HG02588 (cell line): Measurements from ENCODE around the gene WDR35.
A peak's percentile ranks its signal among the peaks of the same experiment; 100 is the strongest.

Experiments used
- ATAC-seq: cut with Tn5 transposase; IDR thresholded peaks from one replicate; pipeline ENCODE4 v1.9.1; 2021; ENCODE audit warnings: mild to moderate bottlenecking, moderate library complexity; ENCODE audit not compliant: unreplicated experiment

WDR35 gene

DNA sequence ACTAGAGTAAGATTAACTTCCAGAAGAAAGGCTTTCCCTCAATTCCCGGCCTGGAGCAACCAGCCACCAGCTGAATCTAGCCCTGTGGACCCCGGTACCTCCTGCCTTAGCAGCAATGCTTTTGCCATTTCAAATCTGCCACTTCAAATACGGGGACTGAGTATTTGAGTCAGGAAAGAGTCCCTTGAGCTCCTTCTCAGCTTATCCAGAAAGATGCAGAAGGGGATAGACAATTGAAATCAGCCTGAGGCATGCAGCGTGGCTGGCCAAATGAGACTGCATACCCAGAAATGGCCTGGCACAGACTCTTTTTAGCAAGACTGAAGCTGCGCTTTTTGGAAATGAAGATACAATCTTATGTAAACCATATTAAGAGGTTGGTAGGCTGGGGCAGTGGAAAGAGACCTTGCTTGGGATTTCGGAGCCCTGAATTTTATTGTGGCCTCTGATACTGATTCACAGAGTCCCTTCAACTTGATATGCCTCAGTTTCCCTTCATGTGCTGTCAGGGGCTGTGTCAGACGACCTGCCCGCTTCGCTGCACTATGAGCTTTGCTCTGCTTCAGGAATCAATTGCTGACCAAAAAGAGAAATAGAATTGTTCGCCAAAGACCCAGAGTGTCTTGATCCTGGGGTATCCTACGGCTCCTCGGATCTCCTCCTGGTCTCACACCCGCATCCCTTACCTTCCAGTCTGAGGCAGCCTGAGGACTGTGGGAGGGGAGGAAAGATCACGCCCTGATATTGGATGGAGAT is 21.5 kb upstream of the WDR35 start:
- no peak for ATAC-seq

- ATAC-seq: no peak
Observed at GRCh38 chr2:20008703-20009102, 18.8 kb upstream of the WDR35 start.

GRCh38 chr2:20005891-20006470 is 16.1 kb upstream of the WDR35 start:
- no peak for ATAC-seq

DNA sequence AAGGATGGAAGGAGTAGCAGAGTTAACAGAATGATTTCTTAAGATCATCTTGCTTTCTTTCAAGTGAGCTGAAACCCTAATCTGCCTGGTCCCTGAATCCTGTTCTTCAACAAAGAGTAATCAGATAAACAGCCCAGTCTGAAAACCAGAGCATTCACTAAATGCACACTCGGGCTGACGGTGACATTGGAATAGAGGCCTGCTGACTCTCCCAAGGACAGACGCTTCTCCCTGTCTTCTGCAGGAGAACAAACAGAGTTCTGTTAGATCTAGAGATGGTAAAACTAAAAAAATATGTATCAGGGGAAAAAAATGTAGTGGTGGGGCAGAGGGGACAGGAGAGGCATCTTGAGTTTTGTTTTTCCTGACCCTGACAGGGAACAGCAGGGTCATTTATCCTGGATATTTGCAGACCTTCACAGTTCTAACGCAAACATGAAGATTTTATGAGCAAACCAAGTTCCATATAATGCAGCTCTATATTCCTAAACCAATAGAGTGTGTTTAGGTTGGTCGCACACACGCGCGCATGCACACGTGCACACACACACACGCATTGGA is 15.2 kb upstream of the WDR35 start:
- ATAC-seq: no peak

- no peak for ATAC-seq
Observed at GRCh38 chr2:20001361-20001863, 11.5 kb upstream of the WDR35 start.

- no peak for ATAC-seq
Observed at GRCh38 chr2:19993731-19994130, 3.8 kb upstream of the WDR35 start.

- ATAC-seq: no peak
Observed at GRCh38 chr2:19991895-19992294, 2.0 kb upstream of the WDR35 start.

- no peak for ATAC-seq
Observed at GRCh38 chr2:19990416-19990728, 467 bp upstream of the WDR35 start.

DNA sequence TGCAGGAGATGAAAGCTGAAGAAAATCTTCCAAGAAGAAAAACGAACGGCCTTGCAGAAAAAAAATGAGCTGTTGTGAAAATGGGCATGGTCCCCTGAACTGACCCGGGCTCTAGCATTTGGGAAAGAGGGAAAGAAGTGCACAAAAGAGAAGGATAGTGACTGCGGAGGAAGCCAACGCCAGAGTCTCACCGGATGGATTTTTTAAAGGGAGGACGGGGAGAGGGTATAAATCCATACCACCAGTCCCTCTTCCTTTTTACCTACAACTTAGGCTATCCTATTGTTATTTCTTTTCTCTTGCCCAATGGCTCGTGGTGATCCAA is 601 bp downstream of the WDR35 start:
- no peak for ATAC-seq

- no peak for ATAC-seq
Observed at GRCh38 chr2:19988600-19988999, 1.3 kb downstream of the WDR35 start.

DNA sequence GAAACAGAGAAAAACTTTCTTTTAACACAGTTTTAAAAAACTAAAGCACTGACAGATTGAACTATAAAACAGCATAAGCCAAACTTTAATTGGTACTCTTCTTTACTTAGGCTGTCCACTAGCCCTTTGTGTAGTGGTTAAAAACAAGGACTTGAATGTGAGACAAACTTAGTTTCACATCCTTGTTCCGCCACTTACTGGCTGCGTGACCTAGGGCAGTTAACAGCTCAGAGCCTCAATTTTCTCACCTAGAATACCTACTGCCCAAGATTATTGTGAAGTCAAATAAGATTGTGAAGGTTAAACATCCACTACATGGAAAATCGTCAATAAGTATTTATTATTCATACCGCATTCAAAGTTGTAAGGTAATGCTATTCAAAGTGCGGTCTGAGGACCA is 2.0 kb downstream of the WDR35 start:
- peak; percentile 65 for ATAC-seq

GRCh38 chr2:19982268-19982667 is 7.6 kb downstream of the WDR35 start:
- no peak for ATAC-seq

- ATAC-seq: no peak
Observed at GRCh38 chr2:19979932-19980331, 10.0 kb downstream of the WDR35 start.

- ATAC-seq: no peak
Observed at GRCh38 chr2:19973466-19973865, 16.4 kb downstream of the WDR35 start.

- no peak for ATAC-seq
Observed at GRCh38 chr2:19971691-19972090, 18.2 kb downstream of the WDR35 start.

DNA sequence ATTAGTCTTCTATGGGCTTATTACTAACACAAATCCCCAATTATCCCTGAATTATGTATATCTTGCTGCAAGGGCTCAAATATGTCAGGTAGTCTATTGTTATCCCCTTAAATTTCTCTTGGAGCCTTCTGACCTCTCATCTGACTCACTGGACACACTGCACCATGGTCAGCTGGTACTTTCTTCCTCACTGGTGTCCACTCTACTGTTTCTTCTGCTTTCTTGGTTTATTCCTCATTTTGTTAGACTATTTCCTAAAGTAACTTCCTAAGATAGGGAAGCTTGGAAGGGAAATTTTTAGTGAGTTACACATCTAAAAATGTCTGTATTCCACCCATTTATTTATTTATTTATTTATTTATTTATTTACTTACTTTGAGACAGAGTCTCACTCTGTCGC is 26.5 kb downstream of the WDR35 start:
- ATAC-seq: no peak

DNA sequence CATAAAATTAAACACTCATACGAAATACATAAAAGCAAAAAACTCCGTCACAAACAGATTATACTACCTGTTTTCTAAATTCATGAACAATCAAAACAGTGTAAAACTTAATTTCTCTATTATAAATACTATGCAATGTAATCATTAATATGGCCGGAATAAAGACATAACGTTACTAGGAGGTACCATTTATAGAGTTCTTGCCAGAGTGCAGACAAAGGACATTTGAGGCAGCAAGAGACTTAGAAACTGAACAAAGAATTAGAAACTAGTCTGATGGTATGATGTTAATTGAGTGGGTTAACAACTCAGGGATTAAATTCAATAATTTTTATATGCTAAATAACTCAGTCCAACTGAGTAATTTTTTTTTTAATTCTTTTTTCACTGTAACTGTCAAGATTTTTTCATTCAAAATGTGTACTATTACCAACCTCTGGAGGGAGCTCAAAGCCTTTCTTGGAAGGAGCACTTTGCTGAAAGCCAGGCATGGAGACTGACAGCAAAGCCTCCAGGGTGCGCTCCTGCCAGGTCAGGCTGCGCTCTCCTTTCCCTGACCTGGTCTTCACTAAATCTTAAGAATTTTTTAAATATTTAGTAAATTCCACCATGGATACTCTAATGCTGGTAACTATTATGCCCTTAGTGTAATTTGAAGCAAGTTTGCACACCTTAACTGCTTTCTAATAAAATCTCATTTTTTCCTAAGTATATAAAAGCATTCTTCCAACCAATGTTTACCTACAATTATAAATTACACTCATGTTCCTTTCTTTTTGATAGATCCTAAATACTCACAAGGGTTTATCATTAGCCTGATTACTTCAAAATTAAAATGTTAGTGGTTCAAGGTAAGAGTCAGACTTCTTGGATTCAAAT is 34.1 kb downstream of the WDR35 start:
- ATAC-seq: no peak

- no peak for ATAC-seq
Observed at GRCh38 chr2:19949071-19949470, 40.8 kb downstream of the WDR35 start.

DNA sequence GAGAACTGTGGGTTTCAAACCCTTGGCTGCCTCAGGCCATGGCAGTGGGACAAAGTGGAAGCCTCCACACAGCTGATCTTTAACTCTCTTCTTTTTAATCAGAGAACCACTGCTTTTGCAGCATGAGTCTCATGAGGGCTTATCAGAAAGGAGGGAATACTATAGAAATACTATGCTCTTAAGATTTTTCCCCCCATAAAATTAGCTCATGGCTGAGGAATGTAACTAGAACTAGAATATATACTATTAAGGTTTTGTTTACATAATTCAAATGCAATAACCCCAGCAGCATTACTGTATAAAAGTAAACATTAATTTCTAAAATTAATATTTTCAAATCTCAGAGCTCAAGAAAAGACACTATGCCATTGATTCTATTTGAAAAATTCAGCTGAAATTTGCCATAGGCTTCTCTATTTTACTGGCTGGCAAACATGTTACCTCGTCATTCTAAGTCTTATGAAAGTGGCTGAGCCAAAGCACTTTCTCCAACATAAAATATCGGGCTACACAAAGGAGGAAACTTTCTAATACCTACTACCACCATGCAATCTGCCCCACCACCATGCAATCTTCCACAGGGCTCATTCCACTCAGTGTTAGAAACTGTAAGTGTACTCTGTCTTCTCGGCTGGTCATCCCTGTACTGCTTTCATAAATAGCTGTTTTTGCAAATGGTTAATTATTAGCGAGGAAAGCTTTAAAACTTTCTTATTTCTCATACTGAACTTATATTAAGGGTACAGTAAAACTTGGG is 42.5 kb downstream of the WDR35 start:
- ATAC-seq: no peak

- ATAC-seq: no peak
Observed at GRCh38 chr2:19944205-19944845, 45.6 kb downstream of the WDR35 start.
